ENCODE results near the gene ZNF777. TPM values are rescaled to one million over a fixed set of nuclear protein-coding genes. Genes with fewer than 3 reads are reported as not detected.
"Not testable (repeated sequence)": the region's sequence is repeated elsewhere in the genome, so short reads cannot be mapped to it uniquely, and the experiment has no call there.

Gene ZNF777
- total and polyA plus RNA-seq, 2 donors: 3.8 to 6.7 TPM

GRCh38 chr7:149413083-149413482, 47.8 kb downstream of the ZNF777 start:
- DNase-seq (ENCODE audit: low read depth in 6 of 9, low spot score in 9 of 9); H3K4me1 ChIP-seq (ENCODE audit: control insufficient read depth in 2 of 2, insufficient read depth in 2 of 2, low read length in 2 of 2); H3K36me3 ChIP-seq (ENCODE audit: control insufficient read depth in 2 of 2, insufficient read depth in 2 of 2, low read length in 1 of 2); H3K9me3 ChIP-seq (ENCODE audit: control insufficient read depth in 2 of 2, insufficient read depth in 1 of 2, low read length in 1 of 2); H3K4me3 ChIP-seq (ENCODE audit: low read length in 2 of 2); H3K27ac ChIP-seq (ENCODE audit: low read depth in 1 of 2, low read length in 1 of 2): not testable (repeated sequence)
- WGBS: 97% methylated on average over 3 of the region's 3 CpGs
- H3K27me3 ChIP-seq (ENCODE audit: control insufficient read depth in 2 of 2, insufficient read depth in 1 of 2, low read length in 1 of 2): peaks cover 0 to 25% of the 10 kb centered on the region in 2 donors

GRCh38 chr7:149409895-149410294, 51.0 kb downstream of the ZNF777 start:
- H3K9me3 ChIP-seq (ENCODE audit: control insufficient read depth in 2 of 2, insufficient read depth in 1 of 2, low read length in 1 of 2): no peaks in the 10 kb centered on the region
- DNase-seq (ENCODE audit: low read depth in 6 of 9, low spot score in 9 of 9): no peak
- H3K4me1 ChIP-seq (ENCODE audit: control insufficient read depth in 2 of 2, insufficient read depth in 2 of 2, low read length in 2 of 2): peaks cover 0 to 5% of the 10 kb centered on the region in 2 donors
- H3K27ac ChIP-seq (ENCODE audit: low read depth in 1 of 2, low read length in 1 of 2): no peak overlapping the region
- no peak overlapping the region for H3K4me3 ChIP-seq (ENCODE audit: low read length in 2 of 2)
- peaks cover 0 to 14% of the 10 kb centered on the region in 2 donors for H3K27me3 ChIP-seq (ENCODE audit: control insufficient read depth in 2 of 2, insufficient read depth in 1 of 2, low read length in 1 of 2)
- no peaks in the 10 kb centered on the region for H3K36me3 ChIP-seq (ENCODE audit: control insufficient read depth in 2 of 2, insufficient read depth in 2 of 2, low read length in 1 of 2)
- WGBS: 87% methylated on average over 6 of the region's 6 CpGs

DNA sequence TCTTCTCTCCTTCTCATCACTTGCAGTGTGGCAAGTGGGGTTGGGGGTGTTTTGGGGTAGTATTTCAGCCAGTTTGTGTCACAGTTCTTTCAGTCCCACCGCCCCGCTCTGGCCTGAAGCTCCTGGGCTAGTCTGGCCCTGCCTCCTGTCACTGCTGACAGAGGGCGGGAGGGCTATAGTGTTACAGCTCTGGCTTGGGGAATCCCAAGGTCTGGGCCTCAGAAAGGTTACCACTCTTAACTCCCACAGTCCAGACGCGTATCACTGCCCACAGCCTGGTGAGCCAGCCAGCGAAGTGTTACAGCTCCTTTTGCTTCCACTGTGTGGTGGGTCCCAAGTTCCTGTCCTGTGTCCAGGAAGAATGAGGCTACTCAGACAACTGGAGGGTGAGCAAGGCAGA, 56.0 kb downstream of the ZNF777 start:
- Histone ChIP-seq H3K27ac (ENCODE audit: low read depth in 1 of 2, low read length in 1 of 2) (peak overlapping the region in 1 of 2 donors; percentile 47), H3K27me3 (ENCODE audit: control insufficient read depth in 2 of 2, insufficient read depth in 1 of 2, low read length in 1 of 2) (peaks cover 0 to 3% of the 10 kb centered on the region in 2 donors), H3K36me3 (ENCODE audit: control insufficient read depth in 2 of 2, insufficient read depth in 2 of 2, low read length in 1 of 2) (no peaks in the 10 kb centered on the region), H3K9me3 (ENCODE audit: control insufficient read depth in 2 of 2, insufficient read depth in 1 of 2, low read length in 1 of 2) (no peaks in the 10 kb centered on the region), H3K4me3 (ENCODE audit: low read length in 2 of 2) (no peak overlapping the region), H3K4me1 (ENCODE audit: control insufficient read depth in 2 of 2, insufficient read depth in 2 of 2, low read length in 2 of 2) (no peaks in the 10 kb centered on the region)
- peak in 1 of 9 donors; percentile 13 for DNase-seq (ENCODE audit: low read depth in 6 of 9, low spot score in 9 of 9)
- WGBS: 84% methylated on average over 6 of the region's 6 CpGs

GRCh38 chr7:149404396-149404795, 56.5 kb downstream of the ZNF777 start:
- Histone ChIP-seq H3K27me3 (ENCODE audit: control insufficient read depth in 2 of 2, insufficient read depth in 1 of 2, low read length in 1 of 2) (peaks cover 0 to 3% of the 10 kb centered on the region in 2 donors), H3K4me1 (ENCODE audit: control insufficient read depth in 2 of 2, insufficient read depth in 2 of 2, low read length in 2 of 2) (no peaks in the 10 kb centered on the region), H3K36me3 (ENCODE audit: control insufficient read depth in 2 of 2, insufficient read depth in 2 of 2, low read length in 1 of 2) (no peaks in the 10 kb centered on the region), H3K9me3 (ENCODE audit: control insufficient read depth in 2 of 2, insufficient read depth in 1 of 2, low read length in 1 of 2) (no peaks in the 10 kb centered on the region), H3K4me3 (ENCODE audit: low read length in 2 of 2) (no peak overlapping the region), H3K27ac (ENCODE audit: low read depth in 1 of 2, low read length in 1 of 2) (peak overlapping the region in 1 of 2 donors; percentile 47)
- no peak for DNase-seq (ENCODE audit: low read depth in 6 of 9, low spot score in 9 of 9)
- 87% methylated on average over 12 of the region's 12 CpGs for WGBS

DNA sequence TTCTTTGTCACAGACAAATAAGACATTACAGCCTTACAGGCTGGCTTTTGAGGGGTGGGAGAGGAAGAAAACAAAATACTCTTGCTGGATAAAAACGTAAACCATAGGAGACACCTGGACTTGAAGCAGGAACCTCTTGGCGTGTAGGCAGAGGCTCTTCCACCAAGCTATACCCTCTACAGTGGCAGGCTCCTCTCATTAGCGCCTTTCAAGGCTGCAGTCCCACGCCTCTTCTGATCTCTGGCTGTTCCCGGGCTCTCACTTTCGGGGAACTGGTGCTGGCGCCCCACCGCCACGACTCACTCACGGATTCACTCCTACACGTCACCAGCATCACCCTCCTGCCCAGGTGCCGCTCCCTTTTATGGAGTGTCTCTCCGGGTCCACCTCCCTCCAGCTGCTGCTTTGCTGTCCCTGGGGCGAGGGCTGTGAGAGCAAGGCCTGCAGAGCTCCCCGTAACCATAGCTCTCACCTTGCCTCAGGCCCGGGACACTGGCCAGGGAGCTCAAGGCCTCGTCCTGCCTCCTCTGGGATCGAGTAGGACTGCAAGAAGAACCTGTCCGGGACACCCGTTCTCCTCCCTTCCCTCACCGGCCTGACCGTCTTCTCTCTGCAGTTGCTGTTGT, 62.6 kb downstream of the ZNF777 start:
- Histone ChIP-seq H3K27ac (ENCODE audit: low read depth in 1 of 2, low read length in 1 of 2) (no peak overlapping the region), H3K4me1 (ENCODE audit: control insufficient read depth in 2 of 2, insufficient read depth in 2 of 2, low read length in 2 of 2) (no peaks in the 10 kb centered on the region), H3K27me3 (ENCODE audit: control insufficient read depth in 2 of 2, insufficient read depth in 1 of 2, low read length in 1 of 2) (peaks cover 0 to 33% of the 10 kb centered on the region in 2 donors), H3K36me3 (ENCODE audit: control insufficient read depth in 2 of 2, insufficient read depth in 2 of 2, low read length in 1 of 2) (no peaks in the 10 kb centered on the region), H3K4me3 (ENCODE audit: low read length in 2 of 2) (no peak overlapping the region), H3K9me3 (ENCODE audit: control insufficient read depth in 2 of 2, insufficient read depth in 1 of 2, low read length in 1 of 2) (peaks cover 0 to 5% of the 10 kb centered on the region in 2 donors)
- 88% methylated on average over 22 of the region's 22 CpGs for WGBS
- no peak for DNase-seq (ENCODE audit: low read depth in 6 of 9, low spot score in 9 of 9)

- Histone ChIP-seq H3K9me3 (ENCODE audit: control insufficient read depth in 2 of 2, insufficient read depth in 1 of 2, low read length in 1 of 2) (peaks cover 0 to 5% of the 10 kb centered on the region in 2 donors), H3K4me3 (ENCODE audit: low read length in 2 of 2) (no peak overlapping the region), H3K27me3 (ENCODE audit: control insufficient read depth in 2 of 2, insufficient read depth in 1 of 2, low read length in 1 of 2) (peaks cover 0 to 33% of the 10 kb centered on the region in 2 donors), H3K27ac (ENCODE audit: low read depth in 1 of 2, low read length in 1 of 2) (no peak overlapping the region), H3K36me3 (ENCODE audit: control insufficient read depth in 2 of 2, insufficient read depth in 2 of 2, low read length in 1 of 2) (no peaks in the 10 kb centered on the region), H3K4me1 (ENCODE audit: control insufficient read depth in 2 of 2, insufficient read depth in 2 of 2, low read length in 2 of 2) (no peaks in the 10 kb centered on the region)
- DNase-seq (ENCODE audit: low read depth in 6 of 9, low spot score in 9 of 9): no peak
- 35% methylated on average over 14 of the region's 14 CpGs for WGBS
Measured at GRCh38 chr7:149397470-149398043, 63.3 kb downstream of the ZNF777 start.

GRCh38 chr7:149388550-149389335, 72.1 kb downstream of the ZNF777 start:
- 91% methylated on average over 6 of the region's 6 CpGs for WGBS
- not testable (repeated sequence) for H3K9me3 ChIP-seq (ENCODE audit: control insufficient read depth in 2 of 2, insufficient read depth in 1 of 2, low read length in 1 of 2); H3K4me3 ChIP-seq (ENCODE audit: low read length in 2 of 2)

DNA sequence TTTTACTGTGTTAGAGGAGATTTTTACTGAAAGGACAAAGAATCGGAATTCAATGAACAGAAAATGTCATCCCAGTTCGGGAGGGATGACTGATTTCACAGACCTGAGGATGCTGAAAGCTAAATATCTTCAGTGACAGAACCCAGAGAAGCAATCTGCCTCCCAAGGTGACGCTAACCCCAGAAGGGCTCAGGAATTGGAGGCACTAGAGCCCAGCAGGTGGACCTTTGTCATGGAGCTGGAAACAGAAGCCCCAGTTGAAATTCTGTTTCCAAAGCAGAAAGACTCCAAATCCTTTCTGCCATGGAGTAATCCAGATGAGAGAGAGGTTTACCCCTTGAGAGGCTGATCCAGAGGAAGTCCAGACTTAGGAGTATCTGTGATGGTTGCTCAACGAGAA, 74.3 kb downstream of the ZNF777 start:
- not testable (repeated sequence) for H3K9me3 ChIP-seq (ENCODE audit: control insufficient read depth in 2 of 2, insufficient read depth in 1 of 2, low read length in 1 of 2); H3K4me1 ChIP-seq (ENCODE audit: control insufficient read depth in 2 of 2, insufficient read depth in 2 of 2, low read length in 2 of 2); DNase-seq (ENCODE audit: low read depth in 6 of 9, low spot score in 9 of 9); H3K4me3 ChIP-seq (ENCODE audit: low read length in 2 of 2); H3K27me3 ChIP-seq (ENCODE audit: control insufficient read depth in 2 of 2, insufficient read depth in 1 of 2, low read length in 1 of 2); H3K36me3 ChIP-seq (ENCODE audit: control insufficient read depth in 2 of 2, insufficient read depth in 2 of 2, low read length in 1 of 2); H3K27ac ChIP-seq (ENCODE audit: low read depth in 1 of 2, low read length in 1 of 2)
- 90% methylated on average over 4 of the region's 4 CpGs for WGBS

More at GRCh38 chr7:149388550-149389335, 72.1 kb downstream of the ZNF777 start:
- not testable (repeated sequence) for H3K36me3 ChIP-seq (ENCODE audit: control insufficient read depth in 2 of 2, insufficient read depth in 2 of 2, low read length in 1 of 2); H3K4me1 ChIP-seq (ENCODE audit: control insufficient read depth in 2 of 2, insufficient read depth in 2 of 2, low read length in 2 of 2); H3K27me3 ChIP-seq (ENCODE audit: control insufficient read depth in 2 of 2, insufficient read depth in 1 of 2, low read length in 1 of 2); DNase-seq (ENCODE audit: low read depth in 6 of 9, low spot score in 9 of 9); H3K27ac ChIP-seq (ENCODE audit: low read depth in 1 of 2, low read length in 1 of 2)

All from thymus (tissue), 11 donors.